GM12878 (cell line): Measurements from ENCODE around the gene ZNF75A. TPM values are rescaled to one million over a fixed set of nuclear protein-coding genes. Genes with fewer than 3 reads are reported as not detected.

ENCODE experiments used
- ATAC-seq: fragments of 200-7000 bp; cut with Tn5 transposase; 3 replicates; pipeline ENCODE4 v1.9.1; 2020; ENCODE audit warnings: mild to moderate bottlenecking, moderate library complexity
- BruUV-seq: library from RNA; stranded (reverse); fragments of 400-500 nt; replicated peaks from 2 replicates; lab custom pipeline; 2021; lab: Mats Ljungman, UMichigan
- CTCF ChIA-PET: fragments of 300-600 bp; sonication (Branson Sonifier 250); formaldehyde crosslinking; extraction: SDS; loops from one replicate; lab custom pipeline; 2021; ENCODE audit warnings: inconsistent platforms; lab: Yijun Ruan, JAX
- POLR2A ChIA-PET: fragments of 350-600 bp; formaldehyde crosslinking; extraction: SDS; loops from one replicate; lab custom pipeline; 2021; ENCODE audit warnings: inconsistent platforms; lab: Charles Lee
- RAD21 ChIA-PET: fragments of 300-600 bp; sonication (Branson Sonifier 250); formaldehyde crosslinking; loops from one replicate; lab custom pipeline; 2023; ENCODE audit warnings: antibody characterized with exemption; ENCODE audit not compliant: unreplicated experiment; lab: Charles Lee
- SMC1A ChIA-PET: fragments of 300-600 bp; sonication (Branson Sonifier 250); formaldehyde crosslinking; loops from one replicate; lab custom pipeline; 2023; ENCODE audit not compliant: unreplicated experiment, uncharacterized antibody; lab: Charles Lee
- DNase-seq: peaks from one replicate; pipeline ENCODE4 v3.0.0-alpha.2; 2011; ENCODE audit warnings: low read depth, low spot score
- FAIRE-seq: peaks from 3 replicates; lab custom pipeline; 2011; peaks lifted over from hg19 to GRCh38; lab: Jason Lieb, UNC
- H2AFZ ChIP-seq: 2 replicates; pipeline ENCODE4 v1.6.0; 2011; ENCODE audit warnings: low read depth, low read length, control low read depth; ENCODE audit not compliant: control insufficient read depth
- H3K27ac ChIP-seq: 2 replicates; pipeline ENCODE4 v1.5.1; 2011; ENCODE audit warnings: control low read depth; ENCODE audit not compliant: control insufficient read depth, insufficient read depth
- H3K27me3 ChIP-seq, 2 experiments: replicated peaks in 1 of 2; 2 replicates each; pipeline versions ENCODE4 v1.6.0 to v1.6.1; 2011; ENCODE audit warnings: low read length in 1 of 2; ENCODE audit not compliant: control insufficient read depth in 2 of 2, insufficient read depth in 2 of 2
- H3K36me3 ChIP-seq, 2 experiments: 2 replicates each; pipeline ENCODE4 v1.5.1; 2011; ENCODE audit warnings: low read length in 1 of 2; ENCODE audit not compliant: control insufficient read depth in 2 of 2, insufficient read depth in 2 of 2
- H3K4me1 ChIP-seq: 2 replicates; pipeline ENCODE4 v1.6.1; 2011; ENCODE audit warnings: mild to moderate bottlenecking, low read length, moderate library complexity, mixed read lengths; ENCODE audit not compliant: control insufficient read depth, insufficient read depth
- H3K4me2 ChIP-seq: 2 replicates; pipeline ENCODE4 v1.6.0; 2011; ENCODE audit warnings: control low read depth; ENCODE audit not compliant: control insufficient read depth, insufficient read depth
- H3K4me3 ChIP-seq: fragments of 200-600 bp; sonication (generic); 2 replicates; pipeline ENCODE4 v1.5.1; 2016
- H3K79me2 ChIP-seq: 2 replicates; pipeline ENCODE4 v1.6.0; 2011; ENCODE audit warnings: low read length; ENCODE audit not compliant: control insufficient read depth, insufficient read depth
- H3K9ac ChIP-seq: 2 replicates; pipeline ENCODE4 v1.8.0; 2011; ENCODE audit warnings: low read length, control low read depth, mixed read lengths; ENCODE audit not compliant: control insufficient read depth, insufficient read depth
- H3K9me3 ChIP-seq: replicated peaks from 3 replicates; pipeline ENCODE4 v1.5.1; 2011; ENCODE audit warnings: mild to moderate bottlenecking, low read length; ENCODE audit not compliant: control insufficient read depth, insufficient read depth
- H4K20me1 ChIP-seq: 2 replicates; pipeline ENCODE4 v1.6.0; 2011; ENCODE audit not compliant: control insufficient read depth, insufficient read depth
- CHD2 ChIP-seq: IDR thresholded peaks from 2 replicates; pipeline ENCODE4 v1.6.1; 2011; ENCODE audit warnings: low read depth, low read length, improper control_type of control experiment, borderline replicate concordance
- GATAD2B ChIP-seq: fragments of 450-650 bp; conservative IDR thresholded peaks from 2 replicates; pipeline ENCODE4 v1.6.1; 2017; ENCODE audit warnings: low read depth, mild to moderate bottlenecking, moderate library complexity
- POLR2A ChIP-seq: IDR thresholded peaks from 2 replicates; pipeline ENCODE4 v1.6.1; 2011; ENCODE audit warnings: low read depth, mild to moderate bottlenecking, low read length
- POU2F2 ChIP-seq: IDR thresholded peaks from 3 replicates; pipeline ENCODE4 v1.6.1; 2011; ENCODE audit warnings: low read depth, mild to moderate bottlenecking, low read length, borderline replicate concordance
- SIN3A ChIP-seq: IDR thresholded peaks from 2 replicates; pipeline ENCODE4 v1.6.1; 2012; ENCODE audit warnings: low read depth, low read length, improper control_type of control experiment
- ZNF217 ChIP-seq: fragments of 450-650 bp; IDR thresholded peaks from 2 replicates; pipeline ENCODE4 v1.6.1; 2017; ENCODE audit warnings: antibody characterized with exemption, mild to moderate bottlenecking
- ZNF384 ChIP-seq: IDR thresholded peaks from 2 replicates; pipeline ENCODE4 v1.6.1; 2012; ENCODE audit warnings: low read depth, mild to moderate bottlenecking, low read length, improper control_type of control experiment, borderline replicate concordance
- WGBS: methylation state at CpG from one replicate; pipeline ENCODE4 v1.1.6; 2016; ENCODE audit warnings: low lambda C conversion rate; ENCODE audit not compliant: insufficient replicate concordance, insufficient coverage; ENCODE audit errors: missing lambda C conversion rate; 5-methylcytosine and 5-hydroxymethylcytosine counted together
- in situ Hi-C: fragments of 300-500 bp; cut with MboI; formaldehyde crosslinking; loops from 9 replicates; pipeline ENCODE4 v1.14.3; 2018; ENCODE audit warnings: mixed read lengths
- intact Hi-C: fragments of 100-400 bp; cut with micrococcal nuclease; formaldehyde crosslinking; loops from one replicate; pipeline ENCODE4 v1.14.2; 2022; ENCODE audit not compliant: unreplicated experiment
- polyA plus RNA-seq, 11 experiments: library from polyadenylated mRNA; depleted of rRNA in 4 of 11; unstranded in 6 of 11; stranded (reverse) in 5 of 11; fragments of >200 nt; fragmentation: Nextera tagmentation in 4 of 11; fragmentation: Illumina TruSeq in 1 of 11; extraction: Ambion mirVana in 4 of 11; extraction: Trizol in 1 of 11; gene quantifications; 1 replicate in 1 of 11; 2 replicates in 10 of 11; pipeline versions ENCODE4 v1.2.1 to v1.2.3, GENCODE V29; 2011 to 2016; ENCODE audit warnings: inconsistent platforms in 2 of 11, missing spikeins in 2 of 11, low read depth in 1 of 11
- total RNA-seq, 4 experiments: library from RNA; depleted of rRNA in 3 of 4; stranded (reverse); fragments of >200 nt in 3 of 4; fragmentation: Illumina TruSeq in 1 of 4; extraction: Trizol in 1 of 4; gene quantifications; 2 replicates each; pipeline versions ENCODE4 v1.2.1 to v1.2.3, GENCODE V29; 2013 to 2021

Gene ZNF75A
- total and polyA plus RNA-seq, 10 of the 15 experiments (the other 5 are each of a cell fraction or from before 2014, with no cell fraction given): 7.4 to 21.2 (median 16.1) TPM

DNA sequence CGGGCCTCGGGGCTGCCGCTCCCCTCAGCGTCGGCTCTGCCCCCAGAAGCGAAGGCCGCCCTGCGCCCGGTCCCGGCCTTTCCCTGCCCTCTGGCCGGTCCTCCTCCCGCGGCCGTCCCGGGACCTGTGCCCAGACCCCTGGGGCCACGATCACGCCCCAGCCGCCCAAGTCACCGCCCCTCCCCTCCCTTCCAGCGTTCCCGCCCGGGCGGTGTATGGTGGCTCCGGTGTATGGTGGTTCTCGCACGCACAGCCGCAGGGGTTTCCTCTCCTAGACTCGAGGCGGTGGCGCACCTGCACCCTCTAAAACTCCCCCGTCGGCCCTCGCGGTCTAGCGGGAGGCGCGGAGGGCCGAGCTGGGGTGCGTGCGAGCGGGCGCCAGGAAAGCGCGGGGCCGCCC lies 10.1 kb upstream of the ZNF75A start:
- Histone ChIP-seq H3K36me3 (peaks cover 3 to 5% of the 10 kb centered on the region in 2 experiments), H3K9me3 (peaks cover 32% of the 10 kb centered on the region), H3K4me1 (no peaks in the 10 kb centered on the region)

DNA sequence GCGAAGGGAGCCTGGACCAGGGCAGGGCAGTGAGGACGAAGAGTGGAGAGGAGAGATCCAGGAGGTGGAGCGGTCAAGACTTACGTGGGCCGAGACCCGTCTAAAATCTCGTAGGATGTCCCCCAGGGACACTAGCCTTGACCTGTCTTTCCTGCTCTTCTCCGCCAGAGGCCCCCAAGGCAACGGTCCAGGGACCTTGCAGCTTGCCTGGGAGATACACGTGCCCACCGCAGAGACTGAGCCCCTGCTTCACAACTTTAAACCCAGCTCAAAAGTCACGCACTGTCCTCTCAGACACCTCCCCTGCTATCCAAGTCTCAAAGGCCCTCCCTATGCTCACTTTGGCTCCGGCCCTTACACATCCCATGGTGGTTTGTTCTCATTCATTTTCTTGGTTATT lies 9.5 kb upstream of the ZNF75A start:
- ChIA-PET POLR2A (no interaction called here), CTCF (no interaction called here), SMC1A (interaction anchor here (1.3 kb wide), 1 partner anchor 9 kb away, joined by 3 read pairs; no protein-coding TSS in a partner anchor), RAD21 (no interaction called here)
- DNase-seq (no peak), FAIRE-seq (no peak), ATAC-seq (no peak)
- in situ Hi-C loops: no loop called here
- peaks cover 26% of the 10 kb centered on the region for H3K9me3 ChIP-seq
- H3K36me3 ChIP-seq: peaks cover 0 to 3% of the 10 kb centered on the region in 2 experiments; a peak in 3 of 4 replicates
- H3K4me3 ChIP-seq: no peak overlapping the region
- H3K27ac ChIP-seq: no peak overlapping the region
- H2AFZ ChIP-seq: no peak overlapping the region
- H4K20me1 ChIP-seq: no peaks in the 10 kb centered on the region
- WGBS: 97% methylated on average over 8 of the region's 13 CpGs
- no peaks in the 10 kb centered on the region for H3K79me2 ChIP-seq
- no peaks in the 10 kb centered on the region for H3K27me3 ChIP-seq
- intact Hi-C loops: no loop called here
- no peaks in the 10 kb centered on the region for H3K4me1 ChIP-seq
- H3K9ac ChIP-seq: no peak overlapping the region
- no TSS peak for BruUV-seq
- no peak overlapping the region for H3K4me2 ChIP-seq
- TF ChIP-seq GATAD2B: no peak
- no peak for TF ChIP-seq ZNF217
- no peak for TF ChIP-seq CHD2
- TF ChIP-seq SIN3A: no peak
- TF ChIP-seq POU2F2: no peak
- TF ChIP-seq, all 136 proteins: peak for 0

More for the DNA sequence above, 10.1 kb upstream of the ZNF75A start:
- ATAC-seq (no peak), DNase-seq (no peak), FAIRE-seq (no peak)
- H3K4me3 ChIP-seq: no peak overlapping the region
- peak; percentile 37; the same call in 1 of the 2 replicates for TF ChIP-seq POLR2A
- no peak for TF ChIP-seq ZNF384
- BruUV-seq: no TSS peak
- in situ Hi-C loops (no loop called here), intact Hi-C loops (no loop called here)
- no peaks in the 10 kb centered on the region for H3K27me3 ChIP-seq
- no peaks in the 10 kb centered on the region for H3K79me2 ChIP-seq
- 97% methylated on average over 31 of the region's 45 CpGs for WGBS
- RAD21 ChIA-PET: no interaction called here
- H2AFZ ChIP-seq: no peak overlapping the region
- H3K27ac ChIP-seq: no peak overlapping the region
- H4K20me1 ChIP-seq: no peaks in the 10 kb centered on the region
- CTCF ChIA-PET: no interaction called here
- H3K4me2 ChIP-seq: no peak overlapping the region
- SMC1A ChIA-PET: no interaction called here
- H3K9ac ChIP-seq: no peak overlapping the region
- POLR2A ChIA-PET: no interaction called here
